ENCODE measurements around the gene LRP5. TPM values are rescaled to one million over a fixed set of nuclear protein-coding genes. Genes with fewer than 3 reads are reported as not detected.

LRP5 gene
- total RNA-seq, 1 donor from 2014 or later: 29.5 TPM

DNA sequence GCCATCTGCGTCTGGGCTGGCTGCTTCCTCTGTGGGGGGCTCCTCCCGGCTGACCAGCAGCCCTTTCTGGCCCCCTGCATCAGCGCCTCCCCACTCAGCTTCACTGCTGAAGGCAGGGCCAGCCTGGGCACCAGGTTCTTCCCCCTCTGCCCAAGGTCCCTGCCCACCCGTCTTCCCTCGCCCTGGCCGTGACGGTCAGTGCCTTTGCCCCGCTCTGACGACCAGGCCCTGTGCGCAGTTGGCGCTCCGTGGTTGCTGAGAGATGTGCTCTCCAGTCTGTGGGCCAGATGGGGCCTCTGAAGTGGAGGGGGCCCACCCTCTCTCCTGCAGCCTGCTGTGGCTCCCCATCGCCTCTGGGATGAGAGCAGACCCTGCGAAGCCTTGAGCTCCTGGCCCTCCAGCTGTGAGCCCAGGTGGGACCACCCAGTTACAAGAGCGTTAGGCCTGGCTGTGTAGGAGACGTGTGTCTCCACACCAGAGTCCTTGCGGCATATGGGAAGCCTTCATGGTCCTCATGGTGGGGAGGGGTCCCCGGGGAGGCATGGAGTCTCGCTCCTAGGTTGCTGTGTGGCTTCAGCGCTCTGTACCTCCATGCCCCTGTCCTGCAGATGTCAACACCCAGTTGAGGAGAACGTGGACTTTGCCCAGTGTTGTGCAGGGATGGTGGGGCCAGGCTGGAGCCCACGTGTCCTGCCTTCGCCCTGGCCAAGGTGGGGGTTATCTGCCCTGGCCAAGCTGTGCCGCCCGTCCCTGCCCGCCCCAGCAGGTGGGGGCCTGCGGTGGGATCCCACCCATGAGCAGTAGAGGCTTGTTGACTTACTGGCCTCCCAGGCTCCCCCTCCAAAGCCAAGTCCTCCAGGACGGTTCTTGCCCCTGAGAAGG is 14.2 kb downstream of the LRP5 start:
- intact Hi-C loops (cut with micrococcal nuclease): no loop called here

GRCh38 chr11:68327586-68328370 is 15.4 kb downstream of the LRP5 start:
- intact Hi-C loops (cut with micrococcal nuclease): no loop called here

- intact Hi-C loops (cut with micrococcal nuclease): no loop called here
Observed at GRCh38 chr11:68328374-68329091, 16.1 kb downstream of the LRP5 start.

DNA sequence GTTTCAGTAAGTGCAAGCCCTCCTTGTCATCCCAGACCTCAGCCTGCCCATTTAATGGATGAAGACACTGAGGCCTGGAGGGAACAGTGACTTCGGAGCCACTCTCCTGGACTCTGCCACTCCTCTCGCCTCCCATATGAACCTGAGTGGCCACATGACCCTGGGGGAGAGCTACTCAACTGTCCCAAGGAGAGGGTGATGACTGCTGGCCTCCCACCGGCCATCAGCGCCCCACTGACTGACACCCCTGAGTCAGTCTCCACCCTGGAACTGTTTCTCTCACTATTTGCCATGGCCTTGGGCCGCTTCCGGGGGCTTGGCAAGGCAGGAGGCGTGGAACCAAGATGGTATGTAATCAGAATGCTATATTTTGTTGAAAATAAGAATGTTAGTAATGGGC is 17.1 kb downstream of the LRP5 start:
- intact Hi-C loops (cut with micrococcal nuclease): no loop called here

GRCh38 chr11:68329978-68330699 is 17.7 kb downstream of the LRP5 start:
- intact Hi-C loops (cut with micrococcal nuclease): no loop called here

DNA sequence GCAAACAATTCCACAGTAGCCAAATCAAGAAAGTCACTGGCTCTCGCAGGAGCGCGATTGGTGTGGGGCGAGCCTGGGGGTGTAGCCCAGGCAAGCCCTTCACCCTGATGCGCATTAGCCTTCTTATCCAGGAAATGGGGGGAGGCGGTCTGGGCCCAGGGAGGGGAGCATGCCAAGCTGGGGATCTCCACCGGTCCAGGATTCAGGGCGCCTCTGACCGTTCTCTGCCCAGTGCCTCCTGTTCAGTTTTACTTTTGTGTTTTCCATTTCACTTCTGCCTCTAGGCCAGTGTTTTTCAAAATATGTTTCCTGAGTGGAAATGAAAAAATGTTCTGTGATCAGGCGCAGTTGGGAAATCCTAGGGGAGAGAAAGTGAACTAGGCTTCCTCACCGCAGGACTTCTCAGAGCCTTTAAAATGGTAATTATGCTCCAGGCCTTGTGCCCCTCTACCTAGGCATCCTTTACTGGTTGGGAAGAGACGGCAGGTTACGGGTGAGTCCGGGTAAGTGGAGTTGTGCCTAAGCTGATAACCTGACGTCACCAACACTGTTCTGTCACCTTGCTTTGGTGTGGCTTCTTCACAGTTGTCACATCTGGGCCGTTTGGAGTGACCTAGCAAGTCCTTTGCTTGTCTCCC is 18.4 kb downstream of the LRP5 start:
- intact Hi-C loops (cut with micrococcal nuclease): no loop called here

DNA sequence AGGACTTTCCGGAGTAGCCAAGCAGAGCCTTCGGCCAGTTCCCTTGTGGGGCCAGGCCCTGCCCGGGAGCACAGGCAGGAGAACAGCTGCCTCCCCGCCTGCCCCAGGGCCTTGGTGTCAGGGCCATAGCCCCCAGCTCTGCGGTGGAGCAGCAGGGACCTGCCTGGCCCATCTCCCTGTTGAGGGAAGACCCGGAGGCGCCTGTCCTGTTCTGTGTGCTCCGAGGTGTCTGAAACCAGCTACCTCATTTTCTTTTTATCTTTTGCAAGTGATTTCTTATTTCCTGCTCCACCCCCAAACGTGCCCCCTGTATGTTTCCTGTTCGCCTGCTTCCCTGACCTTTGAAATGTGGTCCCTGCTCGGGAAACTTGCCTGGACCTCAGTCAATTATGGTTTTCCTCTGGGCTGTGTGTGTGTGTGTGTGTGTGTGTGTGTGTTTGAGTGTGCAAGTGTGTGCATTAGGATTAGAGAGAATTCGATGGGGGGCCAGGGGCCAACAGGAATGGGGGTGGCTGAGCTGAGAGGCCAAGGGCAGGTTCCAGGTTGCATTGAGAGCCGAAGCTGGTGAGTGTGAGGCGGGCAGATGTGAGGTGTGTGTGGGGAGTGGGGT is 19.1 kb downstream of the LRP5 start:
- intact Hi-C loops (cut with micrococcal nuclease): no loop called here

GRCh38 chr11:68332186-68332585 is 19.8 kb downstream of the LRP5 start:
- intact Hi-C loops (cut with micrococcal nuclease): no loop called here

DNA sequence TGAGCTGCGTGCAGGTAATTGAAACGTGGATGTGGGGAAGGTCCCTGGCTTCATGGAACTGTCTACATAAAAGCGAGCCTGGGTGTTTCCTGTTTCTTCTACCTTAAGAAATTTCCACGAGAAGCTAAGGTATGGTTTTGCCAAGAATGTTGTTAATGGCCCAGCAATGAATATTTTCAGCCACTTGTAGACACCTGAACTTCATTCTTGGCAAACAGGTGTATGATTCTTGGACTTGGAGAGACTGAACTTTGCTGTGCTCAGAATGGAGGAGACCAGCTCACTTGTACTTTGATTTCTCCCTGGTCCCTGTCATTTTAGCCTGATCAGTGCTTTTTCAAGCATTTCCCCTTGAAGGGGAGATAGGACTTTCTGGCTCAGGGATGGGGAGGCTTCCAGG is 20.8 kb downstream of the LRP5 start:
- intact Hi-C loops (cut with micrococcal nuclease): no loop called here

GRCh38 chr11:68334923-68335322 is 22.5 kb downstream of the LRP5 start:
- intact Hi-C loops (cut with micrococcal nuclease): no loop called here

DNA sequence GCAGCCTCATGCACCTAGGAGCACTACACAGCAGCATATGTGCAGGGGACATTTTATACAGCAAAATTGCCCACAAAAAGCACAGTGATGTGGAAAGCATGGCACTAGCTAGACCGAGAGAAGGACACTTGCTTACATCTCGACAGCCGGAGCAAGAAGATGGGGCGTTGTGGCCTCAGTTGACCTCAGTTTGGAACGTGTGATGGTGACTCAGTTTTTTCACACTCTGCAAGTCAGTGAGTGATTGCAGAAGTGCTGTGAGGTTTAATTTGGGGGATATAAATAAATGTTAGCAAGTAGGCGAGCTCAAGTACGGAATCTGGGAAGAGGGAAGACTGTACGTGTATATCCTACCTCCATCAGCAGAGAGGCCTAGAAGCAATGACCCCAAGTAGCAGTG is 23.3 kb downstream of the LRP5 start:
- intact Hi-C loops (cut with micrococcal nuclease): no loop called here

DNA sequence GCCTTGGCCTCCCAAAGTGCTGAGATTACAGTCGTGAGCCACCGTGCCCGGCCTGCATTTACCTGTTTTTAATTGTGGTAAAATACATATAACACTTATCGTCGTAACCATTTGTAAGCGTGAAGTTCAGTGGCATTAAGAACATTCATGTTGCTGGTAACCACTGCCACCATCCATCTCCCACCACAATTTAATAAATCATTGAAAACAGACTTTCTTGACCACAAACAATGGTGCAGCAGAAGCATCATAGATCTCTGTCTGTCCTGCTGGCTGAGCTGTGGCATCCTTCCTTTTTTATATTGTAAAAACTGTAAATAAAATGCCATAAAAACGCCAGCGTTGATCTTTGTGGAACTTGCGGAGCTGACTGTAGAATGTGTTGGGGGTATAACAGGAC is 24.3 kb downstream of the LRP5 start:
- intact Hi-C loops (cut with micrococcal nuclease): no loop called here

DNA sequence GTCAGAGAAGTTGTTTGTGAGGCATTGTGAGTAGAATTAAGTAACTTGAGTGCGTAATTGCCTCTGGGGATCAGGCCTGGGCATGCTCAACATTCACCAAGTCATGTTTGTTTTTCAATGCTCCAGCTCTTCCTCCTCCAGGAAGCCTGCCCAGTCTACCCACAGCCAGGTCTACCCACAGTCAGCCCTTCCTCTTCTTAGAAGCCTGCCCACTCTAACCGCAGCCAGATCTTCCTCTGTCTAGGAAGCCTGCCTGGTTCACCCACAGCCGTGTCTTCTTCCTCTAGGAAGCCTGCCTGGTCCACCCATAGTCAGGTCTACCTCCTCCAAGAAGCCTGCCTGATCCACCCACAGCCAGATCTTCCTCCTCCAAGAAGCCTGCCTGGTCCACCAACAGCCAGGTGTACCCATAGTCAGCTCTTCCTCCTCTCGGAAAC is 25.0 kb downstream of the LRP5 start:
- intact Hi-C loops (cut with micrococcal nuclease): no loop called here

- intact Hi-C loops (cut with micrococcal nuclease): no loop called here
Observed at GRCh38 chr11:68338051-68338780, 25.8 kb downstream of the LRP5 start.

DNA sequence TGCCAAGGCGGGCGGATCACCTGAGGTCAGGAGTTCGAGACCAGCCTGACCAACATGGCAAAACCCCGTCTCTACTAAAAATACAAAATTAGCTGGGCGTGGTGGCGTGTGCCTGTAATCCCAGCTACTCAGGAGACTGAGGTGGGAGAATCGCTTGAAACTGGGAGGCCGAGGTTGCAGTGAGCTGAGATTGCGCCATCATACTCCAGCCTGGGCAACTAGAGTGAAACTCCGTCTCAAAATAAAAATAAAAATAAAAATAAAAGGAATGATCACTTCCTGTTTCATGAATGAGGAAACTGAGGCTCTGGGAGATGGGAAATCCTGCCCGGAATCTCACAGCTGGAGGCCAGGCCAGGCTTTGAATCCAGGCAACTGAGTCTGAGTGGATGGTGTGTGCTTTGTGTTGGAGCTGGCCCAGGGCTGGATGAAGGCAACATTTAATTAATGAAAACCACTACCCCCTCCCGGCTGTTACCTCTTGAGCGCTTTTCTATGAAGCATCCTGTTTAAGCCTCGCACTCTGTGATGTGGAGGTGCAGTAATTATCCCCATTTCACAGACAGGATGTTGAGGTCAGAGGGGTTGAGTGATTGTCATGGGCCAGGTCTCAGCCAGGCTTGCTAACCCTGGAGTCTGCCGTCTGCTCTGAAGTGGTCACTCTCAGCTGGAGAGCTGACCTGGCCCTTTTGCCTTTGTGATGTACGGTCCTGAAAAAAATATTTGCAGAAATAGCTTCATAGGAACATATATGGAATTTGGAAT is 27.8 kb downstream of the LRP5 start:
- intact Hi-C loops (cut with micrococcal nuclease): loop anchor here (1.0 to 5.0 kb wide), 3 partner anchors 27 to 68 kb away; partner anchors contain the start of gene LRP5

GRCh38 chr11:68340784-68341556 is 28.6 kb downstream of the LRP5 start:
- intact Hi-C loops (cut with micrococcal nuclease): loop anchor here (1.0 to 5.0 kb wide), 3 partner anchors 28 to 69 kb away; partner anchors contain the start of gene LRP5

GRCh38 chr11:68341557-68342458 is 29.4 kb downstream of the LRP5 start:
- intact Hi-C loops (cut with micrococcal nuclease): loop anchor here (2.0 to 5.0 kb wide), 2 partner anchors 29 to 40 kb away; partner anchors contain the start of gene LRP5
